ENCODE measurements around the gene SYT2. TPM values are rescaled to one million over a fixed set of nuclear protein-coding genes. Genes with fewer than 3 reads are reported as not detected.
"Not testable (repeated sequence)": the region's sequence is repeated elsewhere in the genome, so short reads cannot be mapped to it uniquely, and the experiment has no call there.

SYT2 gene
- total RNA-seq, 1 donor from 2014 or later = 0.72 TPM

DNA sequence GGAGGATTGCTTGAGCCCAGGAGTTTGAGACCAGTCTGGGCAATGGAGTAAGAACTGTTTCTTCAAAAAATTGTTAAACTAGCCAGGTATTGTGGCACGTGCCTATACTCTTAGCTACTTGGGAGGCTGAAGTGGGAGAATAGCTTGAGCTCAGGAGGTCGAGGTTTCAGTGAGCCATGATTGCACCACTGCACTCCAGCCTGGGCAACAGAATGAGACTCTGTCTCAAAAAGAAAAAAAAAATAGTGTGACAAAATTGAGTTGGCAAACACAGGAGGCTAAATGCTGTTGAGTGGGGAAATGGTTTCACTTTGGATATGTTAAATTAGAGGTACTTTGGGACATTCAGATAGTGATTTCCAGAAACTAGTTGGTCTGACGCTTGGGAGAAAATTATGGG is 163.9 kb downstream of the SYT2 start:
- not testable (repeated sequence) for DNase-seq (ENCODE audit: low spot score)

DNA sequence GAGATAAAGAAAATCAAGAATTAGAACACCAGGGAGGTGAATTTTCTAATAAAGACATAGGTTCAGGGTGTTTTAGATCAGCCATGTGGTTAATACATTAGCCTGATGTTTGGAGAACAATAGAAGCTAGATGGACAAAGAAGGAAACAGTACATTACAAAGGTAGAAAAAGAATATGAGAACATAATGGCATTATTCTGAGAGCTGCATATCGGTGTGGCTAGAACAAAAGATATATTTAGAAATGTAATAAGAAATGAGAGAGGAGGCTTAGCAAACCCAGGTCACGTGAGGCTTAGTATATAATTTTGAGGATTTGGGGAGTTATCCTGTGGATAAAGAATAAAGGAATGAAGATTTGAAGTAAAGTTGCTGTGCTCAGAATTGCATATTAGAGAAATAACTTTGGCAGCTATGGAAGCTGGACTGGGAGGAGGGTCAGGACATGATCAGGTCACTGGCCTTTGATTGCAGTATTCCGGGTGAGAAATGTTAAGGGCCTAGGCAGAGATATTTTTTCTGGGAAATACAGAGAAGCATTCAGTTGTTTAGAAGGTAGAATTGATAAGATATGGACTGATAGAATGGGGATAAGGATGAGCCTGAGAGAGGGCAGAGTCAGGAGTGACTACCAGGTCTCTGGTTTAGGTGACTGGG is 164.5 kb downstream of the SYT2 start:
- DNase-seq (ENCODE audit: low spot score) = not testable (repeated sequence)

DNA sequence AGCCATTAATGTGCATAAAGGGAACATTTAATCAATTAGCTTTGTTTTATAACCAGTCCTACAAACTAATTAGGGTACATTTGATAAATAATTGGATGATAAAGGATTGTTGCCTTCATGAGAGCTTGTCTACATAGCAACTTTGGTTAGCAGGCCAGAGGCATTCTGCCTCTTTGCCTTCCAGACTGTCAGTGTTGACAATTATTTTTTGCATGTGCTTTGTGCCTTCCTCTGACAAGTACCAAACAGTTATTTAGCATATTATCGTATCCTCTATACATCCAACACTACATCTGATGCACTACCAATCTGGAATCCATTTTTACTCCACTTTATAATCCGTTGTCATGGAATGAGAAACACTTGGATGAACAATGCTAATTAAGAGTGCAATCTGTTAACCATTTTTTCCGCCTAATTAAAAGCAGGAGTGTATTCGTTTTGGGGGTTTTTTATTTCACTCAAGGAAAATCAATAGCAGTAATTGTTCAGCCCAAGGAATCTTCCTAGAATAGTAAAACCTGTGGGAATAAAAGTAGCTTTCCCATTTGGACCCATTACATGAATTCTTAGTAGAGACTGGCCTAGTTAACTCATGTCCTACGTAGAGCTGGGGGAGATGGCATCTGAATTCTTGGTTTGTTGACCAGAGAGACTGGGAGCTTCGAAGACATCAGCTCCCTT is 165.3 kb downstream of the SYT2 start:
- DNase-seq (ENCODE audit: low spot score) = not testable (repeated sequence)

DNA sequence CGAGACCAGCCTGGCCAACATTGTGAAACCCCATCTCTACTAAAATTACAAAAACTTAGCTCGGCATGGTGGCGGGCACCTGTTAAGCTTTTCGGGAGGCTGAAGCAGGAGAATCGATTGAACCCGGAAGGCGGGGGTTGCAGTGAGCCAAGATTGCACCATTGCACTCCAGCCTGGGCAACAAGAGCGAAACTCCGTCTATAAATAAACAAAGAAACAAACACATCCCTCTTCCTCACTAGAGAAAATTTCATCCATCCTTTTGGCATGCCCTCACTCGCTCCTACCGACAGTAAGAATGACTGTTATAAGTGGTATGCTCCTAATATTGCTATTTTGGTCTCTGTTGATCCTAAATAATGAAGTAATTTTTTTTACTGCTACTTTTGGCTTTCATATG is 166.7 kb downstream of the SYT2 start:
- not testable (repeated sequence) for DNase-seq (ENCODE audit: low spot score)

DNA sequence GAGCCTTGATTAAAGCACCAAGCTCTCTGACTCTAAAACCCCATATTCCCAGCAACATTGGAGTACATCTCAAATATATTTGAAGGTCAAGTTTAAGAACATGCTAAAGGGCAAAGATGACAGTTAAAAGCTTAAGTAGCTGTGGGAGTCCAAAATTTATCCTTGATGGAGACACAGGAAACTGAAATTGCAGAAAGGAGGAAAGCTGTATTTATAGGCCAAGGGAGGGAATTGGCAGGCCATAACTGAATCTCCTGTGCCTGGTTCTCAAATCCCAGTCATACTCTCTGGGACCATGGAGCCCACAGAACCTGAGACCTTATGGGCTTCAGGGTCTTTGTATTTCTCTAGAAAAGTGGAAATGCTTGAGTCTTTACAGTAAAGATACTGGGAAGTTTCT is 167.8 kb downstream of the SYT2 start:
- not testable (repeated sequence) for DNase-seq (ENCODE audit: low spot score)

DNA sequence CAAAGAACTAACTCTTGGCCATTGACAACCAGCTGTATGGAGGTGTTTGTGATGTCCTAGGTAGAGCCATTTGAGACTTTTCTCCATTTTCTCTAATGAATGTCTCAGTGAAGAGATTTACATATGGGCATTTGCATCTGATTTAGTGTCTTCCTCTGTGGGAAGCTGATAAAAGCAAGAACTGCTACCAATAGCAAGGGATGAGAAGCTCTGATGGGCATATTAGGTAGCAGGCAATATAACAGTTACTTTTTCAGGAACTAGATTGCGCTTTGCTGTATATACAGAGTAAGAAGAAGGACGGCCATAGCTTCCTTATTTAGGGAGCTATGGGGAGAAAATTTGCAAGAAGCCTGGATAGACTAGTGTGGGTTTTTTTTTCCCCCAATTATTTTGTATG is 169.4 kb downstream of the SYT2 start:
- not testable (repeated sequence) for DNase-seq (ENCODE audit: low spot score)

Other genes starting within 250 kb of the SYT2 start
- 75.0 TPM for gene KDM5B, start 98.0 kb upstream of the SYT2 start, total RNA-seq
- gene PCAT6, start 100.5 kb upstream of the SYT2 start, total RNA-seq = 2.3 TPM
- gene RABIF, start 178.7 kb upstream of the SYT2 start, total RNA-seq = 11.0 TPM
- gene KLHL12, start 216.8 kb upstream of the SYT2 start, total RNA-seq = 26.8 TPM
- gene ADIPOR1, start 247.9 kb upstream of the SYT2 start, total RNA-seq = 80.4 TPM